GM23338 (cell line): ENCODE data around the gene EYS. TPM values are rescaled to one million over a fixed set of nuclear protein-coding genes. Genes with fewer than 3 reads are reported as not detected.

ENCODE experiments used
- ATAC-seq: fragments of 200-7000 bp; cut with Tn5 transposase; 3 replicates; pipeline ENCODE4 v1.9.1; 2020
- DNase-seq: peaks from one replicate; pipeline ENCODE4 v3.0.0-alpha.2; 2015; ENCODE audit warnings: low spot score
- H2AFZ ChIP-seq: fragments of 200-600 bp; sonication (generic); 2 replicates; pipeline ENCODE4 v1.8.0; 2016; ENCODE audit warnings: antibody characterized with exemption, mild to moderate bottlenecking, moderate library complexity
- H3F3A ChIP-seq: fragments of 200-600 bp; sonication (generic); replicated peaks from 2 replicates; pipeline ENCODE4 v1.8.0; 2017; ENCODE audit warnings: antibody characterized with exemption, mixed run types, low read depth
- H3K27ac ChIP-seq: fragments of 200-600 bp; sonication (generic); 2 replicates; pipeline ENCODE4 v1.6.1; 2016; ENCODE audit warnings: low read depth
- H3K27me3 ChIP-seq: fragments of 200-600 bp; sonication (generic); 2 replicates; pipeline ENCODE4 v1.8.0; 2016; ENCODE audit warnings: mild to moderate bottlenecking, mixed run types, moderate library complexity; ENCODE audit not compliant: insufficient read depth
- H3K36me3 ChIP-seq: fragments of 200-600 bp; sonication (generic); 2 replicates; pipeline ENCODE4 v1.8.0; 2016; ENCODE audit warnings: mild to moderate bottlenecking; ENCODE audit not compliant: insufficient read depth
- H3K4me1 ChIP-seq: fragments of 200-600 bp; sonication (generic); 2 replicates; pipeline ENCODE4 v1.8.0; 2016; ENCODE audit warnings: mild to moderate bottlenecking, moderate library complexity; ENCODE audit not compliant: insufficient read depth
- H3K4me2 ChIP-seq: fragments of 200-600 bp; sonication (generic); 2 replicates; pipeline ENCODE4 v1.7.1; 2017; ENCODE audit warnings: mixed run types
- H3K4me3 ChIP-seq: fragments of 200-600 bp; sonication (generic); 2 replicates; pipeline ENCODE4 v1.6.1; 2016; ENCODE audit warnings: mixed run types
- H3K79me2 ChIP-seq: fragments of 200-600 bp; sonication (generic); replicated peaks from 2 replicates; pipeline ENCODE4 v1.8.0; 2017; ENCODE audit warnings: mild to moderate bottlenecking; ENCODE audit not compliant: insufficient read depth
- H3K9me2 ChIP-seq: fragments of 200-600 bp; sonication (generic); 2 replicates; pipeline ENCODE4 v1.8.0; 2017; ENCODE audit not compliant: insufficient read depth
- H4K20me1 ChIP-seq: fragments of 200-600 bp; sonication (generic); replicated peaks from 2 replicates; pipeline ENCODE4 v1.8.0; 2017; ENCODE audit warnings: mild to moderate bottlenecking; ENCODE audit not compliant: insufficient read depth
- H3K27ac Mint-ChIP-seq: 2 replicates; pipeline ENCODE4 v1.8.0; 2020; ENCODE audit warnings: inconsistent platforms, mild to moderate bottlenecking, moderate library complexity, mixed read lengths
- H3K27me3 Mint-ChIP-seq: 3 replicates; pipeline ENCODE4 v1.8.0; 2022; ENCODE audit warnings: low read depth, mild to moderate bottlenecking, moderate library complexity, mixed read lengths, inconsistent platforms; ENCODE audit not compliant: insufficient read depth, poor library complexity
- H3K36me3 Mint-ChIP-seq: 3 replicates; pipeline ENCODE4 v1.8.0; 2021; ENCODE audit warnings: low read depth, mild to moderate bottlenecking, inconsistent platforms, moderate library complexity, mixed read lengths
- H3K4me1 Mint-ChIP-seq: 3 replicates; pipeline ENCODE4 v1.8.0; 2020; ENCODE audit warnings: mild to moderate bottlenecking, inconsistent platforms, mixed read lengths
- H3K4me3 Mint-ChIP-seq: 3 replicates; pipeline ENCODE4 v1.8.0; 2021; ENCODE audit warnings: moderate library complexity, mild to moderate bottlenecking, inconsistent platforms, mixed read lengths
- H3K9me3 Mint-ChIP-seq: 3 replicates; pipeline ENCODE4 v1.8.0; 2020; ENCODE audit warnings: moderate library complexity, mild to moderate bottlenecking, inconsistent platforms, mixed read lengths
- CREB1 ChIP-seq: fragments of 250-450 bp; sonication (Bioruptor Pico); IDR thresholded peaks from 2 replicates; pipeline ENCODE4 v1.5.0; 2020; ENCODE audit warnings: low read depth, mild to moderate bottlenecking, moderate library complexity
- EZH2 ChIP-seq: fragments of 200-600 bp; sonication (generic); IDR thresholded peaks from one replicate; pipeline ENCODE4 v1.8.0; 2017; ENCODE audit warnings: antibody characterized with exemption, mild to moderate bottlenecking, low read depth; ENCODE audit not compliant: unreplicated experiment
- JUNB ChIP-seq: IDR thresholded peaks from one replicate; pipeline ENCODE4 v1.6.1; 2016; ENCODE audit warnings: antibody characterized with exemption; ENCODE audit not compliant: unreplicated experiment
- NANOG ChIP-seq: IDR thresholded peaks from 2 replicates; pipeline ENCODE4 v1.6.1; 2016; ENCODE audit warnings: antibody characterized with exemption, borderline replicate concordance
- POLR2AphosphoS5 ChIP-seq: IDR thresholded peaks from 2 replicates; pipeline ENCODE4 v1.6.1; 2016; ENCODE audit warnings: antibody characterized with exemption, low read depth
- STAT1 ChIP-seq: IDR thresholded peaks from one replicate; pipeline ENCODE4 v1.6.1; 2016; ENCODE audit warnings: antibody characterized with exemption; ENCODE audit not compliant: unreplicated experiment
- ZNF114 ChIP-seq: fragments of 250-450 bp; sonication (Bioruptor Pico); IDR thresholded peaks from 2 replicates; pipeline ENCODE4 v1.5.0; 2020; ENCODE audit warnings: mild to moderate bottlenecking, moderate library complexity
- ZNF331 ChIP-seq: fragments of 250-450 bp; sonication (Bioruptor Pico); IDR thresholded peaks from 2 replicates; pipeline ENCODE4 v1.5.0; 2020; ENCODE audit warnings: low read depth, mild to moderate bottlenecking, moderate library complexity
- polyA plus RNA-seq: library from polyadenylated mRNA; unstranded; fragments of >200 nt; fragmentation: Nextera tagmentation; extraction: Ambion mirVana; gene quantifications from 2 replicates; pipeline ENCODE4 v1.2.1, GENCODE V29; 2016
- total RNA-seq: library from RNA; depleted of rRNA; stranded (reverse); fragments of >200 nt; shearing (Covaris generic); gene quantifications from 2 replicates; pipeline ENCODE4 v1.2.3, GENCODE V29; 2014
- TF ChIP-seq, protein P1 (sequence below): IDR thresholded peaks from 2 replicates; pipeline ENCODE4 v1.6.1; 2016; ENCODE audit warnings: antibody characterized with exemption
- TF ChIP-seq, protein P2 (sequence below): fragments of 250-450 bp; sonication (Bioruptor Pico); IDR thresholded peaks from 2 replicates; pipeline ENCODE4 v1.5.0; 2020; ENCODE audit warnings: mild to moderate bottlenecking, moderate library complexity
- TF ChIP-seq, protein P3 (sequence below): IDR thresholded peaks from one replicate; pipeline ENCODE4 v1.6.1; 2018; ENCODE audit warnings: antibody characterized with exemption; ENCODE audit not compliant: unreplicated experiment

The EYS gene
- total and polyA plus RNA-seq, 2 experiments from 2014 or later: 0.38 to 0.52 TPM

DNA sequence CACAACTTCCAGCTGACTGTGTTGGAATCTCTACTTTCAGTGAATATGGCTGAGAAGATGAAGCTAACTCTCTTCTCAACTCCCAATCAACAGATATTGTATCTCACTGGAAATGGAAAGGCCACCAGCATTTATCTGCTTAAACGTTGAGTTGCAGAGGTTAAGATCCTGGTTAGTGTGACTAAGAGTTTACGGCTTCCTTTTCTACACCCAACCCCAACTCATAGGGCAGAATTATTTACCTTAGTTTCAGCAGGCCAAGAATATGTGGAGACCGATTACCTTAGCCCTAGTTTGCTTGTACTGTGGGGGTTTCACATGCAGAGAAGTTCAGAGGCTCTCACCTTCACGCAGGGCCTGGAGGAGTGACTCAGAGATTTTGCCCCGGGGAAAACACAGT is 1026.6 kb downstream of the EYS start:
- TF ChIP-seq NANOG: no peak
- TF ChIP-seq STAT1: no peak
- no peak for TF ChIP-seq ZNF331
- TF ChIP-seq CREB1 (CRISPR knock-in tag): no peak
- TF ChIP-seq ZNF114 (CRISPR knock-in tag): no peak
- no peak for TF ChIP-seq POLR2AphosphoS5
- TF ChIP-seq EZH2: no peak
- TF ChIP-seq, protein P1, sequence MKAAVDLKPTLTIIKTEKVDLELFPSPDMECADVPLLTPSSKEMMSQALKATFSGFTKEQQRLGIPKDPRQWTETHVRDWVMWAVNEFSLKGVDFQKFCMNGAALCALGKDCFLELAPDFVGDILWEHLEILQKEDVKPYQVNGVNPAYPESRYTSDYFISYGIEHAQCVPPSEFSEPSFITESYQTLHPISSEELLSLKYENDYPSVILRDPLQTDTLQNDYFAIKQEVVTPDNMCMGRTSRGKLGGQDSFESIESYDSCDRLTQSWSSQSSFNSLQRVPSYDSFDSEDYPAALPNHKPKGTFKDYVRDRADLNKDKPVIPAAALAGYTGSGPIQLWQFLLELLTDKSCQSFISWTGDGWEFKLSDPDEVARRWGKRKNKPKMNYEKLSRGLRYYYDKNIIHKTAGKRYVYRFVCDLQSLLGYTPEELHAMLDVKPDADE: no peak
- TF ChIP-seq JUNB: no peak
- TF ChIP-seq, protein P2, sequence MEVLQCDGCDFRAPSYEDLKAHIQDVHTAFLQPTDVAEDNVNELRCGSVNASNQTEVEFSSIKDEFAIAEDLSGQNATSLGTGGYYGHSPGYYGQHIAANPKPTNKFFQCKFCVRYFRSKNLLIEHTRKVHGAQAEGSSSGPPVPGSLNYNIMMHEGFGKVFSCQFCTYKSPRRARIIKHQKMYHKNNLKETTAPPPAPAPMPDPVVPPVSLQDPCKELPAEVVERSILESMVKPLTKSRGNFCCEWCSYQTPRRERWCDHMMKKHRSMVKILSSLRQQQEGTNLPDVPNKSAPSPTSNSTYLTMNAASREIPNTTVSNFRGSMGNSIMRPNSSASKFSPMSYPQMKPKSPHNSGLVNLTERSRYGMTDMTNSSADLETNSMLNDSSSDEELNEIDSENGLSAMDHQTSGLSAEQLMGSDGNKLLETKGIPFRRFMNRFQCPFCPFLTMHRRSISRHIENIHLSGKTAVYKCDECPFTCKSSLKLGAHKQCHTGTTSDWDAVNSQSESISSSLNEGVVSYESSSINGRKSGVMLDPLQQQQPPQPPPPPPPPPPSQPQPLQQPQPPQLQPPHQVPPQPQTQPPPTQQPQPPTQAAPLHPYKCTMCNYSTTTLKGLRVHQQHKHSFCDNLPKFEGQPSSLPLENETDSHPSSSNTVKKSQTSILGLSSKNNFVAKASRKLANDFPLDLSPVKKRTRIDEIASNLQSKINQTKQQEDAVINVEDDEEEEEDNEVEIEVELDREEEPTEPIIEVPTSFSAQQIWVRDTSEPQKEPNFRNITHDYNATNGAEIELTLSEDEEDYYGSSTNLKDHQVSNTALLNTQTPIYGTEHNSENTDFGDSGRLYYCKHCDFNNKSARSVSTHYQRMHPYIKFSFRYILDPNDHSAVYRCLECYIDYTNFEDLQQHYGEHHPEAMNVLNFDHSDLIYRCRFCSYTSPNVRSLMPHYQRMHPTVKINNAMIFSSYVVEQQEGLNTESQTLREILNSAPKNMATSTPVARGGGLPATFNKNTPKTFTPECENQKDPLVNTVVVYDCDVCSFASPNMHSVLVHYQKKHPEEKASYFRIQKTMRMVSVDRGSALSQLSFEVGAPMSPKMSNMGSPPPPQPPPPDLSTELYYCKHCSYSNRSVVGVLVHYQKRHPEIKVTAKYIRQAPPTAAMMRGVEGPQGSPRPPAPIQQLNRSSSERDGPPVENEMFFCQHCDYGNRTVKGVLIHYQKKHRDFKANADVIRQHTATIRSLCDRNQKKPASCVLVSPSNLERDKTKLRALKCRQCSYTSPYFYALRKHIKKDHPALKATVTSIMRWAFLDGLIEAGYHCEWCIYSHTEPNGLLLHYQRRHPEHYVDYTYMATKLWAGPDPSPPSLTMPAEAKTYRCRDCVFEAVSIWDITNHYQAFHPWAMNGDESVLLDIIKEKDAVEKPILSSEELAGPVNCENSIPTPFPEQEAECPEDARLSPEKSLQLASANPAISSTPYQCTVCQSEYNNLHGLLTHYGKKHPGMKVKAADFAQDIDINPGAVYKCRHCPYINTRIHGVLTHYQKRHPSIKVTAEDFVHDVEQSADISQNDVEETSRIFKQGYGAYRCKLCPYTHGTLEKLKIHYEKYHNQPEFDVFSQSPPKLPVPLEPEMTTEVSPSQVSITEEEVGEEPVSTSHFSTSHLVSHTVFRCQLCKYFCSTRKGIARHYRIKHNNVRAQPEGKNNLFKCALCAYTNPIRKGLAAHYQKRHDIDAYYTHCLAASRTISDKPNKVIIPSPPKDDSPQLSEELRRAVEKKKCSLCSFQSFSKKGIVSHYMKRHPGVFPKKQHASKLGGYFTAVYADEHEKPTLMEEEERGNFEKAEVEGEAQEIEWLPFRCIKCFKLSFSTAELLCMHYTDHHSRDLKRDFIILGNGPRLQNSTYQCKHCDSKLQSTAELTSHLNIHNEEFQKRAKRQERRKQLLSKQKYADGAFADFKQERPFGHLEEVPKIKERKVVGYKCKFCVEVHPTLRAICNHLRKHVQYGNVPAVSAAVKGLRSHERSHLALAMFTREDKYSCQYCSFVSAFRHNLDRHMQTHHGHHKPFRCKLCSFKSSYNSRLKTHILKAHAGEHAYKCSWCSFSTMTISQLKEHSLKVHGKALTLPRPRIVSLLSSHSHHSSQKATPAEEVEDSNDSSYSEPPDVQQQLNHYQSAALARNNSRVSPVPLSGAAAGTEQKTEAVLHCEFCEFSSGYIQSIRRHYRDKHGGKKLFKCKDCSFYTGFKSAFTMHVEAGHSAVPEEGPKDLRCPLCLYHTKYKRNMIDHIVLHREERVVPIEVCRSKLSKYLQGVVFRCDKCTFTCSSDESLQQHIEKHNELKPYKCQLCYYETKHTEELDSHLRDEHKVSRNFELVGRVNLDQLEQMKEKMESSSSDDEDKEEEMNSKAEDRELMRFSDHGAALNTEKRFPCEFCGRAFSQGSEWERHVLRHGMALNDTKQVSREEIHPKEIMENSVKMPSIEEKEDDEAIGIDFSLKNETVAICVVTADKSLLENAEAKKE (CRISPR knock-in tag): no peak
- TF ChIP-seq, protein P3, sequence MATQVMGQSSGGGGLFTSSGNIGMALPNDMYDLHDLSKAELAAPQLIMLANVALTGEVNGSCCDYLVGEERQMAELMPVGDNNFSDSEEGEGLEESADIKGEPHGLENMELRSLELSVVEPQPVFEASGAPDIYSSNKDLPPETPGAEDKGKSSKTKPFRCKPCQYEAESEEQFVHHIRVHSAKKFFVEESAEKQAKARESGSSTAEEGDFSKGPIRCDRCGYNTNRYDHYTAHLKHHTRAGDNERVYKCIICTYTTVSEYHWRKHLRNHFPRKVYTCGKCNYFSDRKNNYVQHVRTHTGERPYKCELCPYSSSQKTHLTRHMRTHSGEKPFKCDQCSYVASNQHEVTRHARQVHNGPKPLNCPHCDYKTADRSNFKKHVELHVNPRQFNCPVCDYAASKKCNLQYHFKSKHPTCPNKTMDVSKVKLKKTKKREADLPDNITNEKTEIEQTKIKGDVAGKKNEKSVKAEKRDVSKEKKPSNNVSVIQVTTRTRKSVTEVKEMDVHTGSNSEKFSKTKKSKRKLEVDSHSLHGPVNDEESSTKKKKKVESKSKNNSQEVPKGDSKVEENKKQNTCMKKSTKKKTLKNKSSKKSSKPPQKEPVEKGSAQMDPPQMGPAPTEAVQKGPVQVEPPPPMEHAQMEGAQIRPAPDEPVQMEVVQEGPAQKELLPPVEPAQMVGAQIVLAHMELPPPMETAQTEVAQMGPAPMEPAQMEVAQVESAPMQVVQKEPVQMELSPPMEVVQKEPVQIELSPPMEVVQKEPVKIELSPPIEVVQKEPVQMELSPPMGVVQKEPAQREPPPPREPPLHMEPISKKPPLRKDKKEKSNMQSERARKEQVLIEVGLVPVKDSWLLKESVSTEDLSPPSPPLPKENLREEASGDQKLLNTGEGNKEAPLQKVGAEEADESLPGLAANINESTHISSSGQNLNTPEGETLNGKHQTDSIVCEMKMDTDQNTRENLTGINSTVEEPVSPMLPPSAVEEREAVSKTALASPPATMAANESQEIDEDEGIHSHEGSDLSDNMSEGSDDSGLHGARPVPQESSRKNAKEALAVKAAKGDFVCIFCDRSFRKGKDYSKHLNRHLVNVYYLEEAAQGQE: no peak
- DNase-seq (no peak), ATAC-seq (no peak)
- Histone ChIP-seq H3K27me3 (no peaks in the 10 kb centered on the region), H3K4me2 (no peak overlapping the region), H2AFZ (no peak overlapping the region), H3K4me3 (no peak overlapping the region), H3K36me3 (no peaks in the 10 kb centered on the region), H3K79me2 (no peaks in the 10 kb centered on the region), H3K27ac (no peak overlapping the region), H4K20me1 (no peaks in the 10 kb centered on the region), H3K9me2 (no peaks in the 10 kb centered on the region), H3K4me1 (no peaks in the 10 kb centered on the region), H3F3A (no peaks in the 10 kb centered on the region)
- Mint-ChIP-seq H3K36me3 (no peaks in the 10 kb centered on the region), H3K9me3 (peaks cover 2% of the 10 kb centered on the region; the same call in 1 of the 3 replicates), H3K4me1 (peaks cover 4% of the 10 kb centered on the region; the same call in 1 of the 3 replicates), H3K27ac (no peak overlapping the region), H3K27me3 (no peaks in the 10 kb centered on the region), H3K4me3 (no peak overlapping the region)
